ENCODE data around the gene MMS22L. TPM values are rescaled to one million over a fixed set of nuclear protein-coding genes. Genes with fewer than 3 reads are reported as not detected.

Gene MMS22L
- 10 to 100 TPM; 34.1 to 34.7 TPM for total RNA-seq

DNA sequence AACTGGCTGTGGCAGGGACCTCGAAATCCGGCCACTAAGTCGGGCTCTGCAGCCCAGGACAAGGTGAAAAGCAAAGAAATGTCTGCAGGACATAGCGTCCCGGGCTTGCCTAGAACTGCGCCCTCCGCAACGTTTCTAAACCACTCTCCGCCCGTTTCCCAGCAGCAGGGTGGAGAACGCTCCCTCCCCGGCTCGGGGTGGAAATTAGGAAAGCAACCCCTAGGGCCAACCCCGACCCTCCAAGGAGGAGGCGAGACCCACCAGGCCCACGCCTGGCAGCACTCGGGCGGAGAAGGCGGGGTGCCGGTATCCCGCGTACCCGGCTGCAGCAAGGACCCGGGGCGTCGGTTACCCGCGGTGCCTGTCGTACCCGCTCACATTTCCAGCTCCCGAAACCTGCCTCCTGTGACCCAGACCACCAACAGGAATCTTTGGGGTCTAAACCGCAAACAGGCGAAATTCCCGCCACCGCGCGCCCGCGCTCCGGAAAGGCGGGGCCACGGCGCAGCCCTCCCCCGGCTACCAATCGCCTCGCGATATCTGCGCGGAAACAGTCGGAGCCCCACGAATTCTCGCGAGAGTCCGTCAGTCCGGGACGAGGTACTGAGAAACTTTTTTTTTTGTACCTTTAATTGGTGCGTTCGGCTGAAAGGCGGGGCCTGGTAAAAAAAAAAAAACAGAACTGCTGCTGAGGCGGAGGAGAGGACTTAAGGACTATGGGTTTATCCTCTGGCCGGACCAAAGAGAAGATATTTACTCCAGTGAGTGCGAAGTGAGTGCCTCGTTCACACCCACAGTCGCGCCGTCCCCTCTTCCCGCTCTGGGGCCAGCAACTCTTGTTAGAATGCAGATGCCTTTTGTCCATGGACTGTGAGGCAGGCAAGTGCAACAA, at the start of gene MMS22L:
Gene MMS22L (minus strand): TSS at position 491 of the 892 bp plus-strand sequence. CDS start 739 bp downstream, outside the sequence.
- CTCF ChIA-PET: interaction anchor here (0.6 to 1.5 kb wide), 3 partner anchors 84 to 223 kb away, joined by 3 read pairs; no protein-coding TSS in a partner anchor
- intact Hi-C loops (cut with micrococcal nuclease): loop anchor here (10.0 kb wide), 1 partner anchor 388 kb away; the partner anchor contains the start of gene NDUFAF4
- H3K27me3 Mint-ChIP-seq: no peaks in the 10 kb centered on the region

GRCh38 chr6:97322811-97323210, 39.8 kb upstream of the MMS22L start:
- TF ChIP-seq CTCF (IDR thresholded peaks at IDR 0.05): no peak
- ChIA-PET CTCF (interaction anchor here (1.1 kb wide), 1 partner anchor 10 kb away, joined by 3 read pairs; no protein-coding TSS in a partner anchor), POLR2A (no interaction called here)
- intact Hi-C loops (cut with micrococcal nuclease): no loop called here
- Mint-ChIP-seq H3K36me3 (ENCODE audit: low read depth) (no peaks in the 10 kb centered on the region), H3K27me3 (peaks cover 5% of the 10 kb centered on the region), H3K4me3 (no peak overlapping the region), H3K27ac (no peak overlapping the region), H3K4me1 (ENCODE audit: low read depth) (no peaks in the 10 kb centered on the region), H3K9me3 (no peaks in the 10 kb centered on the region)
- DNase-seq (no peak), ATAC-seq (no peak)

More for the DNA sequence above, at the start of gene MMS22L:
- peaks cover 24% of the 10 kb centered on the region for H3K36me3 Mint-ChIP-seq (ENCODE audit: low read depth)
- peak within 1 kb of the TSS; percentile 81 for H3K4me3 Mint-ChIP-seq
- no peak for TF ChIP-seq CTCF (IDR thresholded peaks at IDR 0.05)
- H3K4me1 Mint-ChIP-seq (ENCODE audit: low read depth): peaks cover 15% of the 10 kb centered on the region
- POLR2A ChIA-PET: interaction anchor here (0.7 kb wide), 1 partner anchor 13 kb away, joined by 3 read pairs; no protein-coding TSS in a partner anchor
- peak; percentile 96 for DNase-seq
- H3K9me3 Mint-ChIP-seq: no peaks in the 10 kb centered on the region
- peak; percentile 99 for ATAC-seq
- H3K27ac Mint-ChIP-seq: peak within 1 kb of the TSS; percentile 90

DNA sequence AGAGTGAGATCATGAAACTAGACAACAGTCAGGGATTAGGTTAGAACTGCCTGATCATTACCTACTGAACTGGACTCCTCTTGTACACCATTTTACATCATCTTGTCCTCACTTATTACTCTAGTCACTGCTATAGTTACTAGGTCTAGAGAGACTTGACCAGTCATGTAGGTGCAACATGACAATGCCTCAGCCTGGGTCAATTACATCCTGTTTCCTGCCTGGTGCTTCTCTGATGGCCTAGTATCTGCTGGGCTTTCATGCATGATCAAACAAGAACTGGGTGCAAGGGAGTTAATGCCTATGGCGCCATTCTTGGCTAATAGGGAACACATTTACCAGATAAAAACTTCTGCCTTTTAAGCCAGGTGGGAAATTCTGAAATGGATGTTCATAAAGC, 39.2 kb upstream of the MMS22L start:
- Mint-ChIP-seq H3K4me3 (no peak overlapping the region), H3K9me3 (no peaks in the 10 kb centered on the region), H3K4me1 (ENCODE audit: low read depth) (no peaks in the 10 kb centered on the region), H3K27me3 (peaks cover 5% of the 10 kb centered on the region), H3K36me3 (ENCODE audit: low read depth) (no peaks in the 10 kb centered on the region), H3K27ac (no peak overlapping the region)
- intact Hi-C loops (cut with micrococcal nuclease): no loop called here
- ChIA-PET CTCF (interaction anchor here (1.1 kb wide), 1 partner anchor 9 kb away, joined by 3 read pairs; no protein-coding TSS in a partner anchor), POLR2A (no interaction called here)
- DNase-seq: no peak
- ATAC-seq: no peak
- no peak for TF ChIP-seq CTCF (IDR thresholded peaks at IDR 0.05)

GRCh38 chr6:97316978-97317377, 34.0 kb upstream of the MMS22L start:
- intact Hi-C loops (cut with micrococcal nuclease): no loop called here
- ATAC-seq (no peak), DNase-seq (no peak)
- Mint-ChIP-seq H3K36me3 (ENCODE audit: low read depth) (no peaks in the 10 kb centered on the region), H3K9me3 (no peaks in the 10 kb centered on the region), H3K27ac (no peak overlapping the region), H3K4me3 (no peak overlapping the region), H3K4me1 (ENCODE audit: low read depth) (no peaks in the 10 kb centered on the region), H3K27me3 (peaks cover 3% of the 10 kb centered on the region)
- POLR2A ChIA-PET: no interaction called here
- CTCF ChIA-PET: no interaction called here
- no peak for TF ChIP-seq CTCF (IDR thresholded peaks at IDR 0.05)

DNA sequence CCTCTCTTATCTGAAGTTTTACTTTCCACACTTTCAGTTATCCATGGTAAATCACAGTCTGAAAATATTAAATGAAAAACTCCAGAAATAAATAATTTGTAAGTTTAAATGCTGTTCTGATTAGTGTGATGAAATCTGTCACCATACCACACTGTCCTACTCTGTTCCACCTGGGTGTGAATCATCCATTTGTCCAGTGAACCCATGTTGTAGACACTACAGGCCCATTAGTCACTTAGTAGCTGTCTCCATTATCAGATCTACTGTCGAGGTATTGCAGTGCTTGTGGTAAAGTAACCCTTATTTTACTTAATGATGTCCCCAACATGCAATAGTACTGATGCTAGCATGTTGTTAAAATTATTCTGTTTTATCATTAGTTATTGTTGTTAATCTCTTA, 29.2 kb upstream of the MMS22L start:
- no peaks in the 10 kb centered on the region for H3K36me3 Mint-ChIP-seq (ENCODE audit: low read depth)
- no peaks in the 10 kb centered on the region for H3K4me1 Mint-ChIP-seq (ENCODE audit: low read depth)
- peak; percentile 34 for ATAC-seq
- no peak for TF ChIP-seq CTCF (IDR thresholded peaks at IDR 0.05)
- H3K27ac Mint-ChIP-seq: no peak overlapping the region
- intact Hi-C loops (cut with micrococcal nuclease): no loop called here
- CTCF ChIA-PET: no interaction called here
- H3K9me3 Mint-ChIP-seq: no peaks in the 10 kb centered on the region
- POLR2A ChIA-PET: interaction anchor here (0.7 kb wide), 1 partner anchor 12 kb away, joined by 3 read pairs; no protein-coding TSS in a partner anchor
- DNase-seq: no peak
- no peak overlapping the region for H3K4me3 Mint-ChIP-seq
- H3K27me3 Mint-ChIP-seq: no peaks in the 10 kb centered on the region

Measured in activated CD8-positive, alpha-beta T cell treated with anti-CD3 and anti-CD28 coated beads for 36 hours (primary cell).